Skeletal muscle satellite cell (primary cell): ENCODE data around the gene IQCM.

Experiments used
- H3K27me3 ChIP-seq: 2 replicates; pipeline ENCODE4 v1.7.0; 2013; ENCODE audit warnings: low read length; ENCODE audit not compliant: control insufficient read depth, insufficient read depth
- H3K36me3 ChIP-seq: 2 replicates; pipeline ENCODE4 v1.7.0; 2013; ENCODE audit warnings: mild to moderate bottlenecking, control low read depth, low read length; ENCODE audit not compliant: insufficient read depth
- H3K4me1 ChIP-seq: 2 replicates; pipeline ENCODE4 v1.7.0; 2013; ENCODE audit warnings: low read length; ENCODE audit not compliant: control insufficient read depth, insufficient read depth
- H3K4me2 ChIP-seq: 2 replicates; pipeline ENCODE4 v1.7.0; 2013; ENCODE audit warnings: mild to moderate bottlenecking, low read length
- H3K4me3 ChIP-seq: 2 replicates; pipeline ENCODE4 v1.7.0; 2013; ENCODE audit warnings: low read length
- H3K9ac ChIP-seq: 2 replicates; pipeline ENCODE4 v1.7.0; 2013; ENCODE audit warnings: mild to moderate bottlenecking, low read depth, low read length, moderate library complexity
- H3K9me3 ChIP-seq: replicated peaks from 2 replicates; pipeline ENCODE4 v1.7.0; 2013; ENCODE audit warnings: mild to moderate bottlenecking, control low read depth, low read length

Gene IQCM

DNA sequence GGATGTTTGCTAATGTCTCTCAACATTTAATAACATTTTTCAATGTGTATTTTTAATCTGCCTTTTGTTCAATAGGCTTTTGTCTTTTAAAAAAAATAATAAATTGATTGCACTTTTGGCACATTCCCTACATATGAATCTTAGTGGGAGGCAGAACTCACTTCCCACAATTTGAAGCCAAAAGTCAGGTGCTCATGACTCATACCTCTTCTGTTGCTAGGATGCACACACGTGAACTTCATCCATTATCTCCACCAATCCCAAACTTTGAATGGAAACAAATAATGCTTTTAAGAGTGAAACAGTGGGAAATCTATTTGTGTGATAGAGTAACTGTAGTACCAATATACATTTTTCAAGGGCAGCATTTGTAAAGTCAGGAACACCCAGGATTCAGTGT is 260.5 kb downstream of the IQCM start:
- Histone ChIP-seq H3K4me2 (no peak overlapping the region), H3K27me3 (no peaks in the 10 kb centered on the region), H3K9me3 (no peaks in the 10 kb centered on the region), H3K9ac (no peak overlapping the region), H3K4me1 (no peaks in the 10 kb centered on the region), H3K4me3 (no peak overlapping the region), H3K36me3 (no peaks in the 10 kb centered on the region)

GRCh38 chr4:149553959-149554520 is 261.6 kb downstream of the IQCM start:
- Histone ChIP-seq H3K27me3 (no peaks in the 10 kb centered on the region), H3K4me1 (no peaks in the 10 kb centered on the region), H3K36me3 (no peaks in the 10 kb centered on the region), H3K4me3 (no peak overlapping the region), H3K4me2 (no peak overlapping the region), H3K9ac (no peak overlapping the region), H3K9me3 (no peaks in the 10 kb centered on the region)

DNA sequence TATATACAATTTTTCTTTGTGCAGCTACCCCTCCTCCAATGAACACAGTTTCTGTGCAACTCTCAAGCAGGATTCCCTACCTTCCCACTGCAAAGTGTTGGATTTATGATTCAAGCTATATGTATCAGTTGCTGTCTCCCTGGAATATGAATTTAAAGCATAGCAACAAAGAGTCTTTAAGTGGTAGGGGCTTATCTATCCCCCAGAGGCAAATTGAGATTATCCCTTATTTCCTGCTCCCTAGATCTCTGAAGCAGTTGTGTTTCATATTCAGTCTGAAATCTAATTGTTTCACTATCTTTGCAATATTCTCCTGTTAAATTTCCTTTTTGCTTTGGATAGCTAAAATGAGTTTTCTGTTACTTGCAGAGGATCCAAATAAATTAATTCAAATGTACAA is 263.0 kb downstream of the IQCM start:
- H3K4me1 ChIP-seq = no peaks in the 10 kb centered on the region
- no peak overlapping the region for H3K4me2 ChIP-seq
- H3K9ac ChIP-seq = no peak overlapping the region
- no peaks in the 10 kb centered on the region for H3K9me3 ChIP-seq
- H3K4me3 ChIP-seq = no peak overlapping the region
- no peaks in the 10 kb centered on the region for H3K36me3 ChIP-seq
- no peaks in the 10 kb centered on the region for H3K27me3 ChIP-seq

GRCh38 chr4:149549911-149550310 is 265.7 kb downstream of the IQCM start:
- Histone ChIP-seq H3K27me3 (no peaks in the 10 kb centered on the region), H3K9me3 (no peaks in the 10 kb centered on the region), H3K36me3 (no peaks in the 10 kb centered on the region), H3K4me2 (no peak overlapping the region), H3K4me1 (no peaks in the 10 kb centered on the region), H3K4me3 (no peak overlapping the region), H3K9ac (no peak overlapping the region)

DNA sequence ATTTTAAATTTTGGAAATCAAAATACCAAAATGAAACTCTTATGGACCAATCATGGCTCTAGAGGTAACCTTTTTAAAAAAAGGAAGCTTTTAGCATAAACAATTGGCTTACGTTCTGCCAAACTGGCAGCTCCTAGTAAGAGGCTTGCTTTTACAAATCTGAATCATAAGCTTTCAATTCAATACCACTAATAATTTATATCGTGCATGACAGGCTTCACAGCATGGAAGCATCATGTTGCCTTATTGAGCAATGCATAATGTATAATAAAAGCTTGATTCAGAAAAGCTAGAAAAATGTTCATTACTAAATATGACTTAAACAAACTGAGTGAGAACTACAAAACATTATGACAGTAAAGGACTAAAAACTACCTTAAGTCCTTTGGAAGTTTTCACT is 280.9 kb downstream of the IQCM start:
- Histone ChIP-seq H3K4me3 (no peak overlapping the region), H3K4me1 (no peaks in the 10 kb centered on the region), H3K9me3 (no peaks in the 10 kb centered on the region), H3K27me3 (no peaks in the 10 kb centered on the region), H3K36me3 (no peaks in the 10 kb centered on the region), H3K4me2 (no peak overlapping the region), H3K9ac (no peak overlapping the region)

GRCh38 chr4:149531861-149532260 is 283.8 kb downstream of the IQCM start:
- no peak overlapping the region for H3K9ac ChIP-seq
- H3K4me1 ChIP-seq = no peaks in the 10 kb centered on the region
- no peaks in the 10 kb centered on the region for H3K36me3 ChIP-seq
- no peaks in the 10 kb centered on the region for H3K9me3 ChIP-seq
- no peak overlapping the region for H3K4me3 ChIP-seq
- peak overlapping the region; percentile 10 for H3K4me2 ChIP-seq
- no peaks in the 10 kb centered on the region for H3K27me3 ChIP-seq

DNA sequence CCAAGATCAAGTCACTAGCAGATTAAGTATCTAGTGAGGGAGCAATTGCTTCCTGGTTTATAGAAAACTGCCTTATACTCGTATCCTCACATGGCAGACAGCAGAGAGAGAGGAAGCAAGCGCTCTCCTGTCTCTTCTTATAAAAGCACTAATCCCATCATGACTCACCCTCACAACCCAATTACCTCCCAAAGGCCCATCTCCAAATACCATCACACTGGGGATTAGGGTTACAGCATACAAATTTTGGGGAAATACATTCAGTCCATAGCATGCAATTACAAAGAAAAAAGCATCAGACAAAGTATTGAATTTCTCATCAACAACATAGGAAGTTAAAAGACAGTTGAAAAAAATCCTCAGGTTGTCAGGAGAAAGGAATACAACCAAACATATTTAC is 292.6 kb downstream of the IQCM start:
- H3K27me3 ChIP-seq = no peaks in the 10 kb centered on the region
- no peak overlapping the region for H3K9ac ChIP-seq
- no peaks in the 10 kb centered on the region for H3K4me1 ChIP-seq
- H3K4me2 ChIP-seq = no peak overlapping the region
- no peaks in the 10 kb centered on the region for H3K36me3 ChIP-seq
- no peak overlapping the region for H3K4me3 ChIP-seq
- H3K9me3 ChIP-seq = no peaks in the 10 kb centered on the region

DNA sequence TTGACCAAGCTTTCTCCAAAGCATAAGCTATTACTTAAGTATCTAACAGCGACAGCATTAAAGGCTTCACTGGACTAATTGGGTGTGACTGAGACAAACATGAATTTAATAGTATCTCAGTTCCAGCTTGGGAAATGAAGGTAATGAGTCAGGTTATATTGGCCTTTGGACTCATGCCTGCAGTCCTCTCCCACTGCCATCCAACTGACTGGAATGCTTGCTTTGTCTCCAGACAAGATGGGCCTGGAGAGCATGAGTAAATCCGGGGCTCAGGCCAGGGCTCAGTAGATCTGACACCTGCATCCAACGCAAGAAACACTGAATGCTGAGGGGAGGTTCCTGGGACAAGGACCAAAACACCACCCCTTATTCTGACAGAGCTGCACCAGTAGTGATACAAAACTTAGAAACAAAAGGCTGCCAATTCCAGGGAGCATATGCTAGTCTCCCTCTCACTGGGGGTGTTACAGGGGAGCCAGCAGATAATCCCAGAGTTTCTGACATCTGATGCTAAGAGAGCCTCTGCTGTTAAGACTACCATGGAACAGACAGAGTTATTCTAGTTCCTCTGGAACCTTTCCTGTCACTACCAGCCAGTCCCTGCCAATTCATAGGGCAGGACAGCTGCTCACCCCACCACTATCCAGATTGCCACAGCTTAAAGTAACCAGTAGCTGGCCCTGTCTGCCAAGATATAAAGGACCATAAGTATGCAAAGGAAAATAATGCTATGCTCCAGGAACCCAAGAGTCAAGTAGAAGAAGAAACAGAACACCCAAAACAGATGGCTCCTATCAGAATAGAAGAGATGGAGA is 293.8 kb downstream of the IQCM start:
- no peaks in the 10 kb centered on the region for H3K27me3 ChIP-seq
- no peak overlapping the region for H3K4me2 ChIP-seq
- H3K4me1 ChIP-seq = no peaks in the 10 kb centered on the region
- H3K9me3 ChIP-seq = no peaks in the 10 kb centered on the region
- no peak overlapping the region for H3K4me3 ChIP-seq
- no peaks in the 10 kb centered on the region for H3K36me3 ChIP-seq
- no peak overlapping the region for H3K9ac ChIP-seq

- Histone ChIP-seq H3K4me3 (no peak overlapping the region), H3K36me3 (no peaks in the 10 kb centered on the region), H3K27me3 (no peaks in the 10 kb centered on the region), H3K9me3 (no peaks in the 10 kb centered on the region), H3K4me2 (no peak overlapping the region), H3K9ac (no peak overlapping the region), H3K4me1 (no peaks in the 10 kb centered on the region)
These were observed 297.2 kb downstream of the IQCM start for GRCh38 chr4:149518471-149518870.

GRCh38 chr4:149513081-149513480 is 302.6 kb downstream of the IQCM start:
- H3K4me1 ChIP-seq = peaks cover 11% of the 10 kb centered on the region
- no peak overlapping the region for H3K4me3 ChIP-seq
- no peaks in the 10 kb centered on the region for H3K9me3 ChIP-seq
- H3K27me3 ChIP-seq = no peaks in the 10 kb centered on the region
- H3K9ac ChIP-seq = peak overlapping the region; percentile 2
- H3K4me2 ChIP-seq = peak overlapping the region; percentile 24
- H3K36me3 ChIP-seq = no peaks in the 10 kb centered on the region

GRCh38 chr4:149512501-149512900 is 303.1 kb downstream of the IQCM start:
- H3K4me1 ChIP-seq = peaks cover 11% of the 10 kb centered on the region
- H3K36me3 ChIP-seq = no peaks in the 10 kb centered on the region
- H3K27me3 ChIP-seq = no peaks in the 10 kb centered on the region
- H3K9ac ChIP-seq = peak overlapping the region; percentile 2
- no peak overlapping the region for H3K4me3 ChIP-seq
- H3K9me3 ChIP-seq = no peaks in the 10 kb centered on the region
- H3K4me2 ChIP-seq = peak overlapping the region; percentile 24
